Ammon's horn (tissue), 1 donor: ENCODE results near the gene TMPRSS6.
A peak's percentile ranks its signal among the peaks of the same experiment; 100 is the strongest.

Source experiments
- DNase-seq: peaks from one replicate; pipeline ENCODE4 v3.0.0-alpha.2; 2016; ENCODE audit warnings: low spot score

The TMPRSS6 gene

GRCh38 chr22:37065961-37066360, 43.6 kb downstream of the TMPRSS6 start:
- no peak for DNase-seq

DNA sequence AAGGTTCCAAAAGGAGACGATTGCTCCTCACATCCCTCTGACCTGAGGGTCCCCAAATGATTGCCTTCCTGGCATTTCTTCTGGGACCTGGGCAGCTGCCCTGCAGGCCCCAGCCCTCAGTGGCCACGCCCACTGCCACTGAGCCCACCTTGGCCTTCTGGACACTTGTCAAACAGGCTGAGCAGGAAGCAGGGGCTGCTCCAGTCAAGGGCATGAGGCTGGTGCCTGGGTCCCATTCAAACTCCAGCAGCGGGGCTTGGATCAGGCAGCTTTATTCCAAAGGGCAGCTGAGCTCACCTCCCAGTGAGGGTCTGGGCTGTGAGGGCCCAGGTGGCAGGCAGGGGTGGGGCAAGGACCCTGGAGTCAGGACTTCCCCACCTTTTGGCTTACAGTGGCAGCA, 44.3 kb downstream of the TMPRSS6 start:
- DNase-seq, result no peak

GRCh38 chr22:37064553-37064952, 45.0 kb downstream of the TMPRSS6 start:
- no peak for DNase-seq

- DNase-seq, result no peak
These were observed 45.8 kb downstream of the TMPRSS6 start for GRCh38 chr22:37063431-37064420.

- no peak for DNase-seq
These were observed 46.7 kb downstream of the TMPRSS6 start for GRCh38 chr22:37062702-37063381.

- no peak for DNase-seq
These were observed 47.2 kb downstream of the TMPRSS6 start for GRCh38 chr22:37062376-37062675.

DNA sequence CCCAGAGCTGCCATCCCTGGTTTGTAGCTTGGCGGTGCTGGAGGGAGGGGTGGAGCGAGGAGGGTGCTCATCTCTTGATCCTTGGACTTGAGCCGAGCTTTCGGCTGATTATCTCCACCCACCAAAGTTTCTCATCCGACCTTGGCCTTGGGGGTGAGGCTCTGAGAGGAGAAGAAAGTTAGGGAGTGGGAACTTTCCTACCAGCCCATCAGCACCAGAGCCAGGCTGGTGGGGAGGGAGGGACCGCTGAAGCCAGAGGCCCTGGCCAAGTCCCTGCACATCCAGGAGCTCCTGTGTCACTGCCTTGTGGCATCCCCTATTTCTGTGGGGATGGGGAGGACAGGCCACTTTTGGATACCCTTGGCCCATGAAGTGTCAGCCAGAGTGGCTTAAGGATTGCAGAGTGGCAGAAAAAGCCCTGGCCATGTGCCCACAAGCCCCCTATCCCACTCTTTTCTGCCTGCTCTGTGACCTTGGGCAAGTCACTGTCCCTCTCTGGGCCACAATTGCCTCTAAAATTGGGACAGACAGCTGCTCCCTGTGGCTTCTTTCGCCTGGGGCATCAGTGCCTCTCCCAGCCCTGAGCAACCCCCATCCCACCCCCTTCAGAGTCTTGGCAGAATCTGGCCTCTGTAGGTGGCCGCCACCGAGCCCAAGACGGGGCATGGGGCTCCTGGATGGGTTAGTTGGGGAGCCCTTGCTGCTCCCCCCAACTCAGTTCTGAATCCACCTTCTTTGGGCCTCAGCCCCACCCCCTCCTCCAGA, 47.7 kb downstream of the TMPRSS6 start:
- no peak for DNase-seq

GRCh38 chr22:37060801-37061610, 48.5 kb downstream of the TMPRSS6 start:
- no peak for DNase-seq

DNA sequence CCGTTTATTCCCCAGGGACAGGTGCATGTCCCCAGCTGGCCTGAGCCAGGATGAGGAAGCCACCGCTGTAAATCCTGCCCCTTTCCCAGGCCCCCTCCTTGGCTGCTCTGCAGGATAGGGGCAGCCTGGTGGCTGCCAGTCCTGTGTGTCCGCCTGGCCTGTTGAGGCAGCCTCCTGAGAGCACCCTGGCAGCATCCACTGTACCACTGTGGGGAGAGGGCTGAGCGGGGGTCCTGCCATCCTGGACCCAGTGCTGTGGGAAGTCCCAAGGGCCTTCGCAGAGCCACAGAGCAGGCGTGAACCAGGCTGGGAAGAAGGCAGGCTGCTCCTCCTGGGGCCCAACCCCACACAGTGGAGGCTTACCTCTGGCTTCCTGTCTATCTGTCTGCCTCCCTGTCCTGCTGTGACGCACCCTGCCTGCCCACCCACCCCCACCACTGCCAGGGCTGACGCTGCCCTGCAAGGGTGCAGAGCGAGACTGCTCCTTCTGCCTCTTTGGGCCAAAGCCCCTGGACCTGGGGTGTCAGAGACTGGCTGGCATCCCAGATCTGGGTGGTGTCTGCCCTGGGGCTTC, 49.5 kb downstream of the TMPRSS6 start:
- DNase-seq, result no peak

GRCh38 chr22:37058917-37059701, 50.4 kb downstream of the TMPRSS6 start:
- DNase-seq, result no peak

- DNase-seq, result no peak
These were observed 51.6 kb downstream of the TMPRSS6 start for GRCh38 chr22:37057796-37058510.

- DNase-seq, result no peak
These were observed 52.3 kb downstream of the TMPRSS6 start for GRCh38 chr22:37057226-37057625.

DNA sequence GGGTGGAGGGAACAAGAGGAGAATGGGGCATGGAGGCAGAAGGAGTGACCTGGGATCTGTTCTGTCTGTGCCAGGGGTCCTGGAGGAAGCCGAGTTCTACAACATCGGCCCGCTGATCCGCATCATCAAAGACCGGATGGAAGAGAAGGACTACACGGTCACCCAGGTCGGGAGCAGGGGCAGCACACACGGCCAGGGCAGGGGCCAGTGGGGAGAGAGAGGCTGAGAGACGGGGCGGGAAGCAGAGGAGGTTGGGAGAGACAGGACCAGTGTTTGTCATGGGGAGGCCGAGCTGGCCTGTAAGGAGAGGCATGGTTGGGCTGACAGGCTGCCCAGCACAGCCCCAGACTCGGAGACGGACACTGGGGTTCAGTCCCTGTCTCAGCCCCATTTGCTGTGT, 53.3 kb downstream of the TMPRSS6 start:
- DNase-seq, result no peak

- no peak for DNase-seq
These were observed 54.7 kb downstream of the TMPRSS6 start for GRCh38 chr22:37054600-37055365.

DNA sequence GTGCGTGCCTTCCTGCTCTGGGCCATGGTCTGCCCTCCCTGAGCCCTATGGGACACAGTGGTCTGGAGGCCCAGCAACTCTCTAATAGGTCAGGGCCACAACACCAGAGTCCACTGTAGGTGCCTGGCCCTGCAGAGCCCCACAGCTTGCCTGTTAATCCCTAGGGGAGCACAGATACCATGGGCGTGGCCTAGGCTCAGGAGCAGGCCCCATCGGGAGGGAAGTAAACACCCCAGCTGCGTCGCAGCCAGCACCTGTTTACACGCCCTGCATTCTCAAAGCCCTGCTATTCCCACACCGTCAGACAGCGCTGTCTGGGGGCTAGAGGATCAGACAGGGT, 55.5 kb downstream of the TMPRSS6 start:
- DNase-seq, result no peak

- peak; percentile 70 for DNase-seq
These were observed 56.0 kb downstream of the TMPRSS6 start for GRCh38 chr22:37053310-37054055.

- no peak for DNase-seq
These were observed 56.9 kb downstream of the TMPRSS6 start for GRCh38 chr22:37052386-37053309.
